Measurements from ENCODE around the gene ARL10. TPM values are rescaled to one million over a fixed set of nuclear protein-coding genes. Genes with fewer than 3 reads are reported as not detected.
"Not testable (repeated sequence)": the region's sequence is repeated elsewhere in the genome, so short reads cannot be mapped to it uniquely, and the experiment has no call there.

The ARL10 gene
- polyA plus RNA-seq, 3 donors, result 0.04 to 0.93 TPM; not detected in 1

DNA sequence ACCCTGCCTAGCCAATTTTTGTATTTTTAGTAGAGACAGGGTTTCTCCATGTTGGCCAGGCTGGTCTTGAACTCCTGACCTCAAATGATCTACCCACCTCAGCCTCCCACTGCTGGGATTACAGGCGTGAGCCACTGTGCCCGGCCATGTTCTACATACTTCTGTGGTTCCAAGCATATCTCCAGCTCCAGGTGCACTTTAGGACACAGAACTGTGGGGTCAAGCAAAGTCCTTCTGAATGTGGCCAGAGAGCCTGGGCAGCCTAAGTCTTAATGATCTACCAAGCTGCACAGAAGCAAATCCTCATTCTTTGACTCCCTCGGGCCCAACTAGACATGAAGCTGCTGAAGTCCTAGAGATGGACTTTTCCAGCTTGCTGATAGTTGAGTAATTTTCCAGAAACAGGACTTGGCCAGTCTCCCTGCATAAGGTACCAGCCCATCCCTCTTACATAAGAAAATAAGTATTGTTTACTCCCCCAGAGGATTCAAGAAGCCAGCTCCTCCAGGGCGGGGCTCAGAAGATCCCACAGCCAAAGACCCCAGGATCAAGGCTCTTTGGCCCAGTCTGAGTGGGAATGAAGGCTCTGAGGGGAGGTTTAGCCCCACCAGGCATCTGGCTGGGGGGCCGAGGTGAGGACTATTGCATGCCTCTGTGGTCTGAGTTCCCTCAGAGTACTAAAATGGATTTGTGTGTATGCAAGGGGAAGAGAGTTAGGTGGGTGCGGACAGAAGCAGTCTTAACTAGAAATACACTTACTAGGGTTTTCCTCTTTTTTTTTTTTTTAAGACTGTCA lies 42.4 kb downstream of the ARL10 start:
- H3K27ac Mint-ChIP-seq, result peak overlapping the region in 1 of 7 donors; percentile 4
- Histone ChIP-seq H3K79me2 (ENCODE audit: insufficient read depth, low read length) (peaks cover 5% of the 10 kb centered on the region), H3K4me1 (ENCODE audit: control insufficient read depth in 1 of 2, insufficient read depth in 2 of 2, low read length in 2 of 2) (no peaks in the 10 kb centered on the region), H3K9me3 (replicated peaks in 1 of 2; ENCODE audit: control insufficient read depth in 1 of 2, insufficient read depth in 1 of 2, low read length in 2 of 2) (no peaks in the 10 kb centered on the region), H3K27me3 (ENCODE audit: control insufficient read depth in 2 of 2, insufficient read depth in 2 of 2, low read length in 2 of 2) (no peaks in the 10 kb centered on the region), H3K4me3 (replicated peaks in 1 of 3; ENCODE audit: low read depth in 2 of 3, low read length in 3 of 3) (no peak overlapping the region), H4K20me1 (ENCODE audit: insufficient read depth, low read length) (peaks cover 16% of the 10 kb centered on the region), H3K27ac (ENCODE audit: low read depth in 1 of 2, low read length in 2 of 2) (no peak overlapping the region), H2AFZ (ENCODE audit: insufficient read depth, low read depth, low read length, poor library complexity, severe bottlenecking) (no peak overlapping the region), H3K36me3 (replicated peaks in 1 of 2; ENCODE audit: control insufficient read depth in 1 of 2, insufficient read depth in 2 of 2, low read length in 2 of 2) (peaks cover 44 to 71% of the 10 kb centered on the region in 2 donors), H3K4me2 (replicated peaks; ENCODE audit: extremely low read depth, low read length, poor library complexity, severe bottlenecking) (no peak overlapping the region), H3K9ac (ENCODE audit: insufficient read depth, low read length, poor library complexity, severe bottlenecking) (no peak overlapping the region)
- peaks cover 14% of the 10 kb centered on the region for H3K4me1 Mint-ChIP-seq
- WGBS (ENCODE audit: insufficient coverage), result 94% methylated on average over 3 of the region's 6 CpGs
- H3K27me3 Mint-ChIP-seq (ENCODE audit: low read depth in 3 of 3), result no peaks in the 10 kb centered on the region
- DNase-seq, result no peak
- peaks cover 0 to 2% (median 0%) of the 10 kb centered on the region in 7 donors for H3K9me3 Mint-ChIP-seq
- TF ChIP-seq, protein P1, sequence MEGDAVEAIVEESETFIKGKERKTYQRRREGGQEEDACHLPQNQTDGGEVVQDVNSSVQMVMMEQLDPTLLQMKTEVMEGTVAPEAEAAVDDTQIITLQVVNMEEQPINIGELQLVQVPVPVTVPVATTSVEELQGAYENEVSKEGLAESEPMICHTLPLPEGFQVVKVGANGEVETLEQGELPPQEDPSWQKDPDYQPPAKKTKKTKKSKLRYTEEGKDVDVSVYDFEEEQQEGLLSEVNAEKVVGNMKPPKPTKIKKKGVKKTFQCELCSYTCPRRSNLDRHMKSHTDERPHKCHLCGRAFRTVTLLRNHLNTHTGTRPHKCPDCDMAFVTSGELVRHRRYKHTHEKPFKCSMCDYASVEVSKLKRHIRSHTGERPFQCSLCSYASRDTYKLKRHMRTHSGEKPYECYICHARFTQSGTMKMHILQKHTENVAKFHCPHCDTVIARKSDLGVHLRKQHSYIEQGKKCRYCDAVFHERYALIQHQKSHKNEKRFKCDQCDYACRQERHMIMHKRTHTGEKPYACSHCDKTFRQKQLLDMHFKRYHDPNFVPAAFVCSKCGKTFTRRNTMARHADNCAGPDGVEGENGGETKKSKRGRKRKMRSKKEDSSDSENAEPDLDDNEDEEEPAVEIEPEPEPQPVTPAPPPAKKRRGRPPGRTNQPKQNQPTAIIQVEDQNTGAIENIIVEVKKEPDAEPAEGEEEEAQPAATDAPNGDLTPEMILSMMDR (IDR thresholded peaks at IDR 0.05), result no peak
- no peak overlapping the region for H3K4me3 Mint-ChIP-seq
- H3K36me3 Mint-ChIP-seq, result peaks cover 65 to 78% of the 10 kb centered on the region in 2 donors
- intact Hi-C loops (cut with micrococcal nuclease), result no loop called here

GRCh38 chr5:176408252-176408573 lies 42.9 kb downstream of the ARL10 start:
- Mint-ChIP-seq H3K36me3 (peaks cover 64 to 81% of the 10 kb centered on the region in 2 donors), H3K4me1 (peaks cover 19% of the 10 kb centered on the region), H3K27ac (peak overlapping the region in 1 of 7 donors; percentile 4)
- H3K9ac ChIP-seq (ENCODE audit: insufficient read depth, low read length, poor library complexity, severe bottlenecking); H3K4me2 ChIP-seq (replicated peaks; ENCODE audit: extremely low read depth, low read length, poor library complexity, severe bottlenecking); DNase-seq; H3K4me1 ChIP-seq (ENCODE audit: control insufficient read depth in 1 of 2, insufficient read depth in 2 of 2, low read length in 2 of 2); H3K4me3 ChIP-seq (replicated peaks in 1 of 3; ENCODE audit: low read depth in 2 of 3, low read length in 3 of 3); H3K9me3 Mint-ChIP-seq; H3K27ac ChIP-seq (ENCODE audit: low read depth in 1 of 2, low read length in 2 of 2); H3K9me3 ChIP-seq (replicated peaks in 1 of 2; ENCODE audit: control insufficient read depth in 1 of 2, insufficient read depth in 1 of 2, low read length in 2 of 2); H2AFZ ChIP-seq (ENCODE audit: insufficient read depth, low read depth, low read length, poor library complexity, severe bottlenecking); H3K27me3 ChIP-seq (ENCODE audit: control insufficient read depth in 2 of 2, insufficient read depth in 2 of 2, low read length in 2 of 2); H3K79me2 ChIP-seq (ENCODE audit: insufficient read depth, low read length); H3K4me3 Mint-ChIP-seq; H3K27me3 Mint-ChIP-seq (ENCODE audit: low read depth in 3 of 3); intact Hi-C loops (cut with micrococcal nuclease): not testable (repeated sequence)
- Histone ChIP-seq H3K36me3 (replicated peaks in 1 of 2; ENCODE audit: control insufficient read depth in 1 of 2, insufficient read depth in 2 of 2, low read length in 2 of 2) (peaks cover 44 to 71% of the 10 kb centered on the region in 2 donors), H4K20me1 (ENCODE audit: insufficient read depth, low read length) (peaks cover 18% of the 10 kb centered on the region)
- no CpG with 5 or more reads among the region's 10 CpGs for WGBS (ENCODE audit: insufficient coverage)
